H9 (cell line): ENCODE measurements around the gene AXIN1. TPM values are rescaled to one million over a fixed set of nuclear protein-coding genes. Genes with fewer than 3 reads are reported as not detected.

Experiments
- DNase-seq: peaks from one replicate; pipeline ENCODE4 v3.0.0-alpha.2; 2017
- H2AFZ ChIP-seq: one replicate; pipeline ENCODE4 v1.6.1; 2013; ENCODE audit warnings: mild to moderate bottlenecking, low read length, control low read depth, moderate library complexity
- H2AK5ac ChIP-seq: 2 replicates; pipeline ENCODE4 v1.6.1; 2013; ENCODE audit warnings: low read length, control low read depth, mixed read lengths; ENCODE audit not compliant: insufficient read length
- H2BK120ac ChIP-seq: one replicate; pipeline ENCODE4 v1.6.1; 2013; ENCODE audit warnings: low read depth, mild to moderate bottlenecking, low read length, control low read depth, inconsistent platforms; ENCODE audit not compliant: poor library complexity, severe bottlenecking
- H2BK12ac ChIP-seq: 2 replicates; pipeline ENCODE4 v1.6.1; 2013; ENCODE audit warnings: low read length, control low read depth, mixed read lengths, low read depth; ENCODE audit not compliant: insufficient read length
- H2BK15ac ChIP-seq: 2 replicates; pipeline ENCODE4 v1.6.1; 2013; ENCODE audit warnings: low read depth, low read length, control low read depth
- H2BK20ac ChIP-seq: one replicate; pipeline ENCODE4 v1.6.1; 2013; ENCODE audit warnings: low read depth, mild to moderate bottlenecking, low read length, control low read depth, inconsistent platforms; ENCODE audit not compliant: poor library complexity, severe bottlenecking
- H2BK5ac ChIP-seq: 2 replicates; pipeline ENCODE4 v1.6.1; 2013; ENCODE audit warnings: low read length, control low read depth, mixed read lengths; ENCODE audit not compliant: insufficient read length
- H3K14ac ChIP-seq: 2 replicates; pipeline ENCODE4 v1.6.1; 2013; ENCODE audit warnings: low read length, control low read depth; ENCODE audit not compliant: insufficient read depth
- H3K18ac ChIP-seq: 2 replicates; pipeline ENCODE4 v1.6.1; 2013; ENCODE audit warnings: low read depth, mild to moderate bottlenecking, mixed read lengths, low read length, control low read depth; ENCODE audit not compliant: insufficient read length
- H3K23ac ChIP-seq: 2 replicates; pipeline ENCODE4 v1.6.1; 2013; ENCODE audit warnings: low read length, control low read depth, mixed read lengths, low read depth; ENCODE audit not compliant: insufficient read length
- H3K23me2 ChIP-seq: 2 replicates; pipeline ENCODE4 v1.6.1; 2013; ENCODE audit warnings: low read depth, mild to moderate bottlenecking, mixed read lengths, low read length, control low read depth; ENCODE audit not compliant: insufficient read length, poor library complexity, severe bottlenecking
- H3K27ac ChIP-seq: 2 replicates; pipeline ENCODE4 v1.5.1; 2013; ENCODE audit warnings: low read length, control low read depth, mixed read lengths, low read depth; ENCODE audit not compliant: insufficient read length
- H3K27me3 ChIP-seq: 2 replicates; pipeline ENCODE4 v1.6.1; 2013; ENCODE audit warnings: low read length, control low read depth, inconsistent platforms; ENCODE audit not compliant: insufficient read depth
- H3K4ac ChIP-seq: 2 replicates; pipeline ENCODE4 v1.6.1; 2013; ENCODE audit warnings: low read depth, mild to moderate bottlenecking, control low read depth, inconsistent platforms, low read length, moderate library complexity
- H3K4me1 ChIP-seq: 2 replicates; pipeline ENCODE4 v1.6.1; 2013; ENCODE audit warnings: low read length, control low read depth, inconsistent platforms; ENCODE audit not compliant: insufficient read depth
- H3K4me2 ChIP-seq: 2 replicates; pipeline ENCODE4 v1.6.1; 2013; ENCODE audit warnings: low read length, control low read depth, mixed read lengths; ENCODE audit not compliant: insufficient read length, insufficient read depth
- H3K56ac ChIP-seq: 2 replicates; pipeline ENCODE4 v1.6.1; 2013; ENCODE audit warnings: low read depth, mild to moderate bottlenecking, mixed read lengths, low read length, control low read depth; ENCODE audit not compliant: insufficient read length
- H3K79me1 ChIP-seq: 2 replicates; pipeline ENCODE4 v1.6.1; 2013; ENCODE audit warnings: low read depth, mild to moderate bottlenecking, moderate library complexity, low read length, control low read depth, inconsistent platforms; ENCODE audit not compliant: insufficient read depth, poor library complexity, severe bottlenecking
- H3K79me2 ChIP-seq: 2 replicates; pipeline ENCODE4 v1.6.1; 2013; ENCODE audit warnings: low read length, control low read depth, inconsistent platforms; ENCODE audit not compliant: insufficient read depth
- H3K9ac ChIP-seq: 2 replicates; pipeline ENCODE4 v1.6.1; 2013; ENCODE audit warnings: low read length, control low read depth, mixed read lengths; ENCODE audit not compliant: insufficient read length; ENCODE audit errors: extremely low read depth
- H3K9me3 ChIP-seq: one replicate; pipeline ENCODE4 v1.6.1; 2013; ENCODE audit warnings: low read depth, low read length, inconsistent platforms; ENCODE audit not compliant: control insufficient read depth
- H3T11ph ChIP-seq: one replicate; pipeline ENCODE4 v1.6.1; 2013; ENCODE audit warnings: mild to moderate bottlenecking, low read length, control low read depth, inconsistent platforms
- H4K20me1 ChIP-seq: one replicate; pipeline ENCODE4 v1.6.1; 2013; ENCODE audit not compliant: control insufficient read depth, insufficient read length, insufficient read depth
- H4K5ac ChIP-seq: 2 replicates; pipeline ENCODE4 v1.6.1; 2013; ENCODE audit warnings: low read depth, mild to moderate bottlenecking, mixed read lengths, low read length, control low read depth; ENCODE audit not compliant: insufficient read length
- H4K8ac ChIP-seq: replicated peaks from 2 replicates; pipeline ENCODE4 v1.6.1; 2013; ENCODE audit warnings: low read length, control low read depth, mixed read lengths, low read depth; ENCODE audit not compliant: insufficient read length
- H4K91ac ChIP-seq: 2 replicates; pipeline ENCODE4 v1.6.1; 2013; ENCODE audit warnings: low read depth, mild to moderate bottlenecking, moderate library complexity, mixed read lengths, low read length, control low read depth; ENCODE audit not compliant: insufficient read length
- H3K27ac Mint-ChIP-seq, 3 experiments: 2 replicates in 2 of 3; 3 replicates in 1 of 3; pipeline ENCODE4 v1.8.0; 2020 to 2021; ENCODE audit warnings: mixed read lengths in 3 of 3, mild to moderate bottlenecking in 1 of 3, moderate library complexity in 1 of 3
- H3K27me3 Mint-ChIP-seq: 2 replicates; pipeline ENCODE4 v1.8.0; 2021; ENCODE audit warnings: low read depth, mild to moderate bottlenecking, moderate library complexity, mixed read lengths
- H3K36me3 Mint-ChIP-seq, 3 experiments: 2 replicates in 2 of 3; 3 replicates in 1 of 3; pipeline ENCODE4 v1.8.0; 2020 to 2021; ENCODE audit warnings: low read depth in 3 of 3, mixed read lengths in 3 of 3; ENCODE audit not compliant: insufficient read depth in 1 of 3
- H3K4me1 Mint-ChIP-seq, 2 experiments: 2 replicates each; pipeline ENCODE4 v1.8.0; 2020; ENCODE audit warnings: mixed read lengths in 2 of 2
- H3K4me3 Mint-ChIP-seq, 2 experiments: 2 replicates in 1 of 2; 3 replicates in 1 of 2; pipeline ENCODE4 v1.8.0; 2020 to 2021; ENCODE audit warnings: mild to moderate bottlenecking in 2 of 2, mixed read lengths in 2 of 2, moderate library complexity in 1 of 2
- H3K9me3 Mint-ChIP-seq, 2 experiments: 2 replicates in 1 of 2; 3 replicates in 1 of 2; pipeline ENCODE4 v1.8.0; 2020; ENCODE audit warnings: mild to moderate bottlenecking in 2 of 2, mixed read lengths in 2 of 2, moderate library complexity in 1 of 2
- CTCF ChIP-seq: fragments of 200-600 bp; sonication (generic); conservative IDR thresholded peaks from 3 replicates; pipeline ENCODE4 v1.8.0; 2021; ENCODE audit warnings: antibody characterized with exemption, mild to moderate bottlenecking
- WGBS: extraction: QIAGEN DNeasy Blood & Tissue Kit; methylation state at CpG from one replicate; pipeline ENCODE4 v1.1.7; 2013; ENCODE audit warnings: missing lambda C conversion rate, low lambda C conversion rate, mixed read lengths; ENCODE audit not compliant: insufficient read length; ENCODE audit errors: extremely low coverage; 5-methylcytosine and 5-hydroxymethylcytosine counted together
- total RNA-seq: library from RNA; stranded (reverse); gene quantifications from 2 replicates; pipeline ENCODE4 v1.2.1, GENCODE V29; 2021

The AXIN1 gene
- total RNA-seq, 1 experiment from 2014 or later = 50.9 TPM

- Histone ChIP-seq H3T11ph (no peak overlapping the region), H2BK15ac (no peak overlapping the region), H2BK5ac (no peak overlapping the region), H4K20me1 (no peaks in the 10 kb centered on the region), H3K27me3 (no peaks in the 10 kb centered on the region), H3K79me2 (peaks cover 5% of the 10 kb centered on the region; the same call in 1 of the 2 replicates), H3K4ac (no peak overlapping the region), H3K18ac (no peak overlapping the region), H2AFZ (no peak overlapping the region), H3K9me3 (no peaks in the 10 kb centered on the region), H3K23me2 (no peaks in the 10 kb centered on the region), H2AK5ac (no peak overlapping the region), H2BK120ac (no peak overlapping the region), H2BK20ac (no peak overlapping the region), H2BK12ac (no peak overlapping the region), H3K9ac (no peak overlapping the region), H4K5ac (no peak overlapping the region), H4K91ac (no peak overlapping the region), H3K4me1 (no peaks in the 10 kb centered on the region; the same call in 1 of the 2 replicates), H3K23ac (no peak overlapping the region), H4K8ac (no peak overlapping the region), H3K79me1 (peaks cover 10% of the 10 kb centered on the region), H3K27ac (no peak overlapping the region), H3K56ac (no peak overlapping the region), H3K14ac (no peak overlapping the region), H3K4me2 (no peak overlapping the region)
- no peak for DNase-seq
- no peak for TF ChIP-seq CTCF
- H3K9me3 Mint-ChIP-seq = no peaks in the 10 kb centered on the region
- H3K27me3 Mint-ChIP-seq = no peaks in the 10 kb centered on the region
- no peak overlapping the region for H3K4me3 Mint-ChIP-seq
- WGBS = no CpG with 5 or more reads among the region's 9 CpGs
- H3K27ac Mint-ChIP-seq = peak overlapping the region in 1 of 3 experiments; percentile 46; a peak in 1 of 7 replicates
- peaks cover 34 to 36% of the 10 kb centered on the region in 2 experiments for H3K4me1 Mint-ChIP-seq
- peaks cover 0 to 11% (median 5%) of the 10 kb centered on the region in 3 experiments; a peak in 6 of 7 replicates for H3K36me3 Mint-ChIP-seq
Measured at GRCh38 chr16:321532-321931, 31.0 kb downstream of the AXIN1 start.
